IMR-90 (cell line): ENCODE data around the gene DYNC1LI2. TPM values are rescaled to one million over a fixed set of nuclear protein-coding genes. Genes with fewer than 3 reads are reported as not detected.
A peak's percentile ranks its signal among the peaks of the same experiment; 100 is the strongest.

Experiments used
- ATAC-seq: fragments of 200-7000 bp; cut with Tn5 transposase; 2 replicates; pipeline ENCODE4 v1.9.1; 2020; ENCODE audit warnings: low read depth, mild to moderate bottlenecking, moderate library complexity
- BruUV-seq: library from RNA; stranded (reverse); fragments of 400-500 nt; replicated peaks from 2 replicates; lab custom pipeline; 2021; lab: Mats Ljungman, UMichigan
- CTCF ChIA-PET: fragments of 300-600 bp; formaldehyde crosslinking; extraction: SDS; loops from one replicate; lab custom pipeline; 2021; ENCODE audit warnings: antibody characterized with exemption; lab: Yijun Ruan, JAX
- POLR2A ChIA-PET: fragments of 300-600 bp; sonication (Branson Sonifier 250); formaldehyde crosslinking; loops from one replicate; lab custom pipeline; 2022; ENCODE audit warnings: antibody characterized with exemption; ENCODE audit not compliant: unreplicated experiment; lab: Charles Lee
- DNase-seq: peaks from one replicate; pipeline ENCODE4 v3.0.0; 2013
- H2AFZ ChIP-seq: replicated peaks from 2 replicates; pipeline ENCODE3; 2013; ENCODE audit warnings: low read length, mild to moderate bottlenecking; ENCODE audit not compliant: poor library complexity
- H2AK5ac ChIP-seq: 2 replicates; pipeline ENCODE4 v1.6.1; 2013; ENCODE audit warnings: low read depth, low read length, inconsistent platforms
- H2AK9ac ChIP-seq: replicated peaks from 2 replicates; pipeline ENCODE3; 2013; ENCODE audit warnings: mild to moderate bottlenecking, low read depth, low read length, moderate library complexity; ENCODE audit not compliant: poor library complexity
- H2BK120ac ChIP-seq: 2 replicates; pipeline ENCODE4 v1.6.1; 2013; ENCODE audit warnings: low read depth, low read length, inconsistent platforms
- H2BK15ac ChIP-seq: 3 replicates; pipeline ENCODE4 v1.6.1; 2013; ENCODE audit warnings: low read depth, low read length, inconsistent platforms
- H2BK20ac ChIP-seq: 2 replicates; pipeline ENCODE4 v1.6.1; 2013; ENCODE audit warnings: low read depth, mild to moderate bottlenecking, inconsistent platforms, low read length, moderate library complexity
- H2BK5ac ChIP-seq: 2 replicates; pipeline ENCODE4 v1.6.1; 2013; ENCODE audit warnings: mild to moderate bottlenecking, low read depth, low read length, inconsistent platforms; ENCODE audit not compliant: poor library complexity, severe bottlenecking
- H3K14ac ChIP-seq: replicated peaks from 2 replicates; pipeline ENCODE4 v1.6.1; 2013; ENCODE audit warnings: low read depth, low read length, inconsistent platforms
- H3K18ac ChIP-seq: 2 replicates; pipeline ENCODE4 v1.6.1; 2013; ENCODE audit warnings: low read depth, low read length, control low read depth
- H3K23ac ChIP-seq: 2 replicates; pipeline ENCODE4 v1.6.1; 2013; ENCODE audit warnings: low read depth, low read length, inconsistent platforms
- H3K27ac ChIP-seq: 2 replicates; pipeline ENCODE4 v1.5.1; 2013; ENCODE audit warnings: mild to moderate bottlenecking, control low read depth, low read length; ENCODE audit not compliant: insufficient read depth
- H3K27me3 ChIP-seq: 2 replicates; pipeline ENCODE4 v1.6.1; 2013; ENCODE audit warnings: low read length; ENCODE audit not compliant: control insufficient read depth, insufficient read depth
- H3K36me3 ChIP-seq: 2 replicates; pipeline ENCODE4 v1.6.1; 2013; ENCODE audit warnings: low read length, mixed read lengths; ENCODE audit not compliant: control insufficient read depth, insufficient read depth
- H3K4ac ChIP-seq: 2 replicates; pipeline ENCODE4 v1.6.1; 2013; ENCODE audit warnings: low read depth, low read length, inconsistent platforms
- H3K4me1 ChIP-seq: 2 replicates; pipeline ENCODE4 v1.6.1; 2013; ENCODE audit warnings: low read length, mixed read lengths; ENCODE audit not compliant: control insufficient read depth, insufficient read depth
- H3K4me2 ChIP-seq: 2 replicates; pipeline ENCODE4 v1.6.1; 2013; ENCODE audit warnings: low read depth, mild to moderate bottlenecking, control low read depth, low read length, moderate library complexity
- H3K4me3 ChIP-seq: 2 replicates; pipeline ENCODE4 v1.5.1; 2013; ENCODE audit warnings: low read depth, mild to moderate bottlenecking, control low read depth, low read length, moderate library complexity; ENCODE audit not compliant: insufficient read depth
- H3K56ac ChIP-seq: 2 replicates; pipeline ENCODE4 v1.6.1; 2013; ENCODE audit warnings: low read length, inconsistent platforms; ENCODE audit not compliant: insufficient read depth; ENCODE audit errors: extremely low read depth
- H3K79me1 ChIP-seq, 2 experiments: 2 replicates each; pipeline ENCODE4 v1.6.1; 2013; ENCODE audit warnings: low read length in 2 of 2, inconsistent platforms in 1 of 2, low read depth in 1 of 2
- H3K9ac ChIP-seq: 2 replicates; pipeline ENCODE4 v1.6.1; 2013; ENCODE audit warnings: low read depth, low read length, control low read depth
- H3K9me1 ChIP-seq: 2 replicates; pipeline ENCODE4 v1.6.1; 2013; ENCODE audit warnings: low read length, inconsistent platforms; ENCODE audit not compliant: insufficient read depth
- H3K9me3 ChIP-seq: 2 replicates; pipeline ENCODE4 v1.6.1; 2013; ENCODE audit warnings: low read length; ENCODE audit not compliant: control insufficient read depth, insufficient read depth
- H4K20me1 ChIP-seq: 2 replicates; pipeline ENCODE4 v1.6.1; 2013; ENCODE audit warnings: low read length, inconsistent platforms; ENCODE audit not compliant: insufficient read depth
- H4K5ac ChIP-seq: 2 replicates; pipeline ENCODE4 v1.6.1; 2013; ENCODE audit warnings: mild to moderate bottlenecking, low read depth, low read length, control low read depth
- H4K8ac ChIP-seq, 2 experiments: 2 replicates each; pipeline ENCODE4 v1.6.1; 2013; ENCODE audit warnings: low read depth in 2 of 2, low read length in 2 of 2, control low read depth in 1 of 2, inconsistent platforms in 1 of 2
- H4K91ac ChIP-seq: 2 replicates; pipeline ENCODE4 v1.6.1; 2013; ENCODE audit warnings: low read depth, low read length, inconsistent platforms; ENCODE audit not compliant: insufficient read depth
- CEBPB ChIP-seq: IDR thresholded peaks from 2 replicates; pipeline ENCODE4 v1.6.1; 2012; ENCODE audit warnings: low read depth, low read length, improper control_type of control experiment
- CHD1 ChIP-seq: IDR thresholded peaks from 2 replicates; pipeline ENCODE4 v1.6.1; 2012; ENCODE audit warnings: low read depth, low read length, improper control_type of control experiment
- MXI1 ChIP-seq: IDR thresholded peaks from 2 replicates; pipeline ENCODE4 v1.6.1; 2012; ENCODE audit warnings: low read depth, mild to moderate bottlenecking, low read length, moderate library complexity, borderline replicate concordance
- POLR2A ChIP-seq: IDR thresholded peaks from 2 replicates; pipeline ENCODE4 v1.6.1; 2012; ENCODE audit warnings: mild to moderate bottlenecking, low read depth, low read length
- SMC3 ChIP-seq: fragments of 150-350 bp; IDR thresholded peaks from 2 replicates; pipeline ENCODE4 v1.6.1; 2016; ENCODE audit warnings: low read depth, mild to moderate bottlenecking, antibody characterized with exemption, low read length, moderate library complexity
- WGBS, 2 experiments: methylation state at CpG; one replicate each; pipeline versions ENCODE4 v1.1.5 to v1.1.7; 2013; ENCODE audit warnings: missing lambda C conversion rate in 2 of 2; ENCODE audit not compliant: insufficient read length in 1 of 2; ENCODE audit errors: extremely low coverage in 2 of 2; 5-methylcytosine and 5-hydroxymethylcytosine counted together
- dilution Hi-C: fragments of 300-500 bp; cut with HindIII; formaldehyde crosslinking; loops from one replicate; pipeline ENCODE4 v1.14.3; 2018; ENCODE audit warnings: low sequenced_read_pairs; ENCODE audit not compliant: unreplicated experiment
- in situ Hi-C: fragments of 300-500 bp; cut with MboI; formaldehyde crosslinking; loops from 3 replicates; pipeline ENCODE4 v1.14.3; 2019; ENCODE audit warnings: low sequenced_read_pairs, inconsistent platforms, mixed read lengths
- intact Hi-C: fragments of 100-400 bp; cut with micrococcal nuclease; formaldehyde crosslinking; loops from 2 replicates; pipeline ENCODE4 v1.10.0; 2022
- polyA plus RNA-seq, 3 experiments: library from polyadenylated mRNA; depleted of rRNA; stranded (reverse); fragments of >200 nt; gene quantifications; 2 replicates each; pipeline ENCODE4 v1.2.3, GENCODE V29; 2012; ENCODE audit warnings: low replicate concordance in 1 of 3
- total RNA-seq: library from RNA; depleted of rRNA; stranded (reverse); fragments of >200 nt; gene quantifications from 2 replicates; pipeline ENCODE4 v1.2.3, GENCODE V29; 2012

The DYNC1LI2 gene
- total and polyA plus RNA-seq, 2 of the 4 experiments (the other 2 are of a cell fraction) = 65.3 to 88.4 TPM

GRCh38 chr16:66682271-66682670 lies 69.1 kb downstream of the DYNC1LI2 start:
- no TSS peak for BruUV-seq
- POLR2A ChIA-PET = no interaction called here
- no peaks in the 10 kb centered on the region for H4K20me1 ChIP-seq
- in situ Hi-C loops (no loop called here), dilution Hi-C loops (no loop called here), intact Hi-C loops (no loop called here)
- H2AK9ac ChIP-seq = no peak overlapping the region
- no peak overlapping the region for H4K8ac ChIP-seq
- no peak overlapping the region; the same call in 1 of the 2 replicates for H3K18ac ChIP-seq
- no peak for DNase-seq
- TF ChIP-seq MXI1 = no peak
- no peak for TF ChIP-seq CHD1
- TF ChIP-seq CEBPB = no peak
- no peak for TF ChIP-seq POLR2A
- no peak for TF ChIP-seq SMC3
- H4K5ac ChIP-seq = no peak overlapping the region
- no peak overlapping the region for H2BK20ac ChIP-seq
- no peak overlapping the region for H3K14ac ChIP-seq
- H3K36me3 ChIP-seq = no peaks in the 10 kb centered on the region
- H2AK5ac ChIP-seq = no peak overlapping the region
- H4K91ac ChIP-seq = no peak overlapping the region
- peaks cover 3% of the 10 kb centered on the region; the same call in 1 of the 2 replicates for H3K4me1 ChIP-seq
- no peak overlapping the region for H2BK15ac ChIP-seq
- no peaks in the 10 kb centered on the region for H3K27me3 ChIP-seq
- H3K9me1 ChIP-seq = no peaks in the 10 kb centered on the region; the same call in 1 of the 2 replicates
- no peak overlapping the region for H3K4ac ChIP-seq
- no peak overlapping the region for H2AFZ ChIP-seq
- no peaks in the 10 kb centered on the region for H3K9me3 ChIP-seq
- no peak overlapping the region for H3K56ac ChIP-seq
- H3K79me1 ChIP-seq = peaks cover 3 to 12% of the 10 kb centered on the region in 2 experiments; a peak in 2 of 4 replicates
- no peak overlapping the region for H2BK5ac ChIP-seq
- H3K23ac ChIP-seq = no peak overlapping the region
- H2BK120ac ChIP-seq = no peak overlapping the region
- no CpG with 5 or more reads among the region's 1 CpG for WGBS, 2 experiments
- 0 out of 2 replicates have a peak, but pooled peaks have one; percentile 37 for ATAC-seq
- H3K27ac ChIP-seq = no peak overlapping the region
- H3K4me2 ChIP-seq = peak overlapping the region; percentile 55; the same call in 1 of the 2 replicates
- no peak overlapping the region for H3K4me3 ChIP-seq
- CTCF ChIA-PET = interaction anchor here (0.6 kb wide), 1 partner anchor 21 kb away, joined by 5 read pairs; no protein-coding TSS in a partner anchor
- H3K9ac ChIP-seq = no peak overlapping the region
